ENCODE measurements around the gene NECTIN4. TPM values are rescaled to one million over a fixed set of nuclear protein-coding genes. Genes with fewer than 3 reads are reported as not detected.

The NECTIN4 gene
- total and polyA plus RNA-seq, 3 donors from 2014 or later = 0.63 to 1.3 (median 1.2) TPM

- no peak overlapping the region for H3K27ac ChIP-seq
- intact Hi-C loops (cut with DNase I; ENCODE audit: low total_unique reads) = loop anchor here (10.0 kb wide), 1 partner anchor 95 kb away; no protein-coding TSS in a partner anchor
- no peak for TF ChIP-seq POLR2A (IDR thresholded peaks at IDR 0.05)
- H3K4me1 ChIP-seq = no peaks in the 10 kb centered on the region
- WGBS, 2 donors = 88 to 97% methylated on average over 5 of the region's 5 CpGs
- no peak for DNase-seq
- H3K27me3 ChIP-seq = no peaks in the 10 kb centered on the region
- H3K4me3 ChIP-seq = no peak overlapping the region
- no peaks in the 10 kb centered on the region for H3K36me3 ChIP-seq (ENCODE audit: low read depth, missing control alignments)
- no peaks in the 10 kb centered on the region for H3K9me3 ChIP-seq
Observed at GRCh38 chr1:161089938-161090337, 580 bp upstream of the NECTIN4 start.

GRCh38 chr1:161088587-161089110 is 709 bp downstream of the NECTIN4 start:
- Histone ChIP-seq H3K27me3 (no peaks in the 10 kb centered on the region), H3K4me3 (no peak overlapping the region), H3K9me3 (no peaks in the 10 kb centered on the region), H3K27ac (no peak overlapping the region), H3K36me3 (ENCODE audit: low read depth, missing control alignments) (no peaks in the 10 kb centered on the region), H3K4me1 (no peaks in the 10 kb centered on the region)
- no peak for DNase-seq
- TF ChIP-seq CTCF (IDR thresholded peaks at IDR 0.05) = no peak
- TF ChIP-seq POLR2A (IDR thresholded peaks at IDR 0.05) = no peak
- intact Hi-C loops (cut with DNase I; ENCODE audit: low total_unique reads) = no loop called here
- 89 to 93% methylated on average over 3 of the region's 3 CpGs for WGBS, 2 donors

GRCh38 chr1:161086457-161086856 is 2.9 kb downstream of the NECTIN4 start:
- H3K27ac ChIP-seq = no peak overlapping the region
- no peaks in the 10 kb centered on the region for H3K36me3 ChIP-seq (ENCODE audit: low read depth, missing control alignments)
- no peak for DNase-seq
- H3K4me3 ChIP-seq = no peak overlapping the region
- intact Hi-C loops (cut with DNase I; ENCODE audit: low total_unique reads) = no loop called here
- H3K4me1 ChIP-seq = no peaks in the 10 kb centered on the region
- H3K9me3 ChIP-seq = no peaks in the 10 kb centered on the region
- WGBS, 2 donors = 79 to 81% methylated on average over 4 of the region's 4 CpGs
- no peaks in the 10 kb centered on the region for H3K27me3 ChIP-seq
- TF ChIP-seq POLR2A (IDR thresholded peaks at IDR 0.05) (no peak), CTCF (IDR thresholded peaks at IDR 0.05) (no peak)

GRCh38 chr1:161085165-161085564 is 4.2 kb downstream of the NECTIN4 start:
- intact Hi-C loops (cut with DNase I; ENCODE audit: low total_unique reads) = no loop called here
- DNase-seq = no peak
- 59 to 76% methylated on average over 2 of the region's 2 CpGs for WGBS, 2 donors

GRCh38 chr1:161084597-161084988 is 4.8 kb downstream of the NECTIN4 start:
- TF ChIP-seq CTCF (IDR thresholded peaks at IDR 0.05) (no peak), POLR2A (IDR thresholded peaks at IDR 0.05) (no peak)
- WGBS, 2 donors = 100% methylated on average over 1 of the region's 1 CpG
- Histone ChIP-seq H3K9me3 (no peaks in the 10 kb centered on the region), H3K4me1 (no peaks in the 10 kb centered on the region), H3K4me3 (no peak overlapping the region), H3K27me3 (no peaks in the 10 kb centered on the region), H3K27ac (no peak overlapping the region), H3K36me3 (ENCODE audit: low read depth, missing control alignments) (no peaks in the 10 kb centered on the region)
- no peak for DNase-seq
- intact Hi-C loops (cut with DNase I; ENCODE audit: low total_unique reads) = no loop called here

More at GRCh38 chr1:161085165-161085564, 4.2 kb downstream of the NECTIN4 start:
- no peak for TF ChIP-seq POLR2A (IDR thresholded peaks at IDR 0.05)
- TF ChIP-seq CTCF (IDR thresholded peaks at IDR 0.05) = no peak
- Histone ChIP-seq H3K27me3 (no peaks in the 10 kb centered on the region), H3K9me3 (no peaks in the 10 kb centered on the region), H3K4me1 (no peaks in the 10 kb centered on the region), H3K4me3 (no peak overlapping the region), H3K27ac (no peak overlapping the region), H3K36me3 (ENCODE audit: low read depth, missing control alignments) (no peaks in the 10 kb centered on the region)
